C4-2B (cell line): ENCODE results near the gene ADM5.

Experiments
- CTCF ChIP-seq: fragments of 450-650 bp; conservative IDR thresholded peaks from 2 replicates; pipeline ENCODE4 v1.5.1; 2017; ENCODE audit warnings: mild to moderate bottlenecking
- ZFX ChIP-seq: fragments of 450-650 bp; IDR thresholded peaks from 2 replicates; pipeline ENCODE4 v1.6.1; 2017

DNA sequence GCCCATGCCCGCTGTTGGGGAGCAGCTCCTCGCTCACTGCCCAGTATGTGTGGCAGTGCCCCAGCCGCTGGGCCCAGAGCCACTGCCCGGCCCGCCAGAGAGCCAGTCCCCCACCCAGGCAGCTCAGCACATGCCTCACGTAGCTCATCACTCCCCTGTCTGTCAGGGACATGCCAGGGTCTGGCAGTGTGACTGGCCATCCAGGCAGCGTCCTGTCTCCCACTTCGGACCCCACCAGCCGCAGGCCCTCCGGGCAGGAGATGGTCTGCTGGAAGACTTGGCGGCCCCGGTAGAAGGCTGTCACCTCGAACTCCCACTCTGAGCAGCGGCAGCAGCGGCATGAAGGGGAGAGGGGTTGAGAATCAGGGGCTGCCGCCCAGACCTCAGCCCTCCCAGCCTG is 27.4 kb upstream of the ADM5 start:
- TF ChIP-seq CTCF (no peak), ZFX (no peak)
